Mesendoderm (in vitro differentiated cells): ENCODE measurements around the gene NCAPH2.

Experiments
- DNase-seq: peaks from one replicate; pipeline ENCODE4 v3.0.0; 2013
- H2AK5ac ChIP-seq: 2 replicates; pipeline ENCODE4 v1.6.1; 2013; ENCODE audit warnings: low read length, inconsistent platforms
- H2BK120ac ChIP-seq: 2 replicates; pipeline ENCODE4 v1.6.1; 2013; ENCODE audit warnings: low read depth, mild to moderate bottlenecking, low read length, moderate library complexity, mixed read lengths
- H2BK15ac ChIP-seq: replicated peaks from 2 replicates; pipeline ENCODE4 v1.6.1; 2013; ENCODE audit warnings: low read depth, mild to moderate bottlenecking, moderate library complexity
- H2BK5ac ChIP-seq: 2 replicates; pipeline ENCODE4 v1.6.1; 2013; ENCODE audit warnings: low read length, inconsistent platforms
- H3K18ac ChIP-seq: 2 replicates; pipeline ENCODE4 v1.6.1; 2013; ENCODE audit warnings: mild to moderate bottlenecking, low read length, mixed read lengths
- H3K23ac ChIP-seq: one replicate; pipeline ENCODE4 v1.6.1; 2013; ENCODE audit warnings: low read length
- H3K27ac ChIP-seq: 2 replicates; pipeline ENCODE4 v1.5.1; 2013; ENCODE audit warnings: low read depth, mild to moderate bottlenecking, inconsistent platforms, low read length, moderate library complexity
- H3K27me3 ChIP-seq: 2 replicates; pipeline ENCODE4 v1.6.1; 2013; ENCODE audit warnings: low read length, control low read depth, mild to moderate bottlenecking, inconsistent platforms; ENCODE audit not compliant: insufficient read depth, poor library complexity
- H3K36me3 ChIP-seq: 2 replicates; pipeline ENCODE4 v1.6.1; 2013; ENCODE audit warnings: low read length, inconsistent platforms; ENCODE audit not compliant: control insufficient read depth, insufficient read depth
- H3K4ac ChIP-seq: one replicate; pipeline ENCODE4 v1.6.1; 2013; ENCODE audit warnings: low read depth, mild to moderate bottlenecking, low read length, moderate library complexity
- H3K4me1 ChIP-seq: 2 replicates; pipeline ENCODE4 v1.6.1; 2013; ENCODE audit warnings: low read depth, low read length, inconsistent platforms; ENCODE audit not compliant: control insufficient read depth
- H3K4me2 ChIP-seq: 2 replicates; pipeline ENCODE4 v1.6.1; 2013; ENCODE audit warnings: low read length
- H3K4me3 ChIP-seq: 2 replicates; pipeline ENCODE4 v1.5.1; 2013; ENCODE audit warnings: mild to moderate bottlenecking, low read length
- H3K56ac ChIP-seq: one replicate; pipeline ENCODE4 v1.6.1; 2013; ENCODE audit warnings: low read length
- H3K79me1 ChIP-seq: 2 replicates; pipeline ENCODE4 v1.6.1; 2013; ENCODE audit warnings: low read length, inconsistent platforms
- H3K79me2 ChIP-seq: 2 replicates; pipeline ENCODE4 v1.6.1; 2013; ENCODE audit warnings: mild to moderate bottlenecking, low read length; ENCODE audit not compliant: control insufficient read depth, insufficient read depth
- H3K9ac ChIP-seq: 2 replicates; pipeline ENCODE4 v1.6.1; 2013; ENCODE audit warnings: low read length, inconsistent platforms
- H4K5ac ChIP-seq: one replicate; pipeline ENCODE4 v1.6.1; 2013; ENCODE audit warnings: low read length
- H4K8ac ChIP-seq: one replicate; pipeline ENCODE4 v1.6.1; 2013; ENCODE audit warnings: low read depth, mild to moderate bottlenecking, control low read depth, low read length, moderate library complexity
- WGBS: extraction: QIAGEN DNeasy Blood & Tissue Kit; methylation state at CpG from one replicate; pipeline ENCODE4 v1.1.7; 2013; ENCODE audit warnings: low lambda C conversion rate, missing lambda C conversion rate; ENCODE audit not compliant: insufficient coverage; ENCODE audit errors: extremely low coverage; 5-methylcytosine and 5-hydroxymethylcytosine counted together

Gene NCAPH2

DNA sequence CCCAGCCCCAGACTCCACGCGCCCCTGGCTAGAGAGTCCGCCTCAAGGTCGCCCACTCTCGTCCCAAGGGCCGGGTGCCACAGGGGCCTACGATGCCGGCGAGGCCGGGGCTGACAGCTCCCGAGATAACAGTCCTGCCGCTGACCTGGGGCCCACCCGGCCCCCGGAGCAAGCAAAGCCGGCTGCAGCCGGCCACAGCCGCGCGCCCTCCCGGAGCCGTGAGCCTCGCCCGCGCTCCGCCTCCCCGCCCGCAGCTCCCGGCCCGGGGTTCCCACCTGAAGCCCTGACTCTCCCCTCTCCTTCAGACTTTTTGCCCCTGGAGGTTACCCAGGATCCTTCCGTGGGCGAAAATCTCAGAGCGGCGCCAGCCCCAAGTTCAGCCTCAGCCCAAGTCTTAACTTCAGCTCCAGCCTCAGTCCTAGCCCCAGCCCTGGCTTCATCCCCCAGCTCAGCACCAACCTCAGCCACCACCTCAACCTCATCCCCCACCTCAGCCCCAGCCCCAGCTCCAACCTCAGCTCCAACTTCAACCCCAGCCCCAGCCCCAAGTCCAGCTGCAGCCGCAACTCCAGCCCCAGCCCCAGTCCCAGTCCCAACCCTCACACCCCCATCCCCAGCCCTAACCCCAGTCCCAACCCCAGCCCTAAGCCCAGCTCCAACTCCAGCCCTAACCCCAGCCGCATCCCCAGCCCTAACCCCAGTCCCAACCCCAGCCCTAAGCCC lies 39.4 kb downstream of the NCAPH2 start:
- no peak overlapping the region for H3K27ac ChIP-seq
- H4K5ac ChIP-seq = no peak overlapping the region
- no peak overlapping the region for H3K23ac ChIP-seq
- H3K79me2 ChIP-seq = no peaks in the 10 kb centered on the region
- no peak for DNase-seq
- H2BK15ac ChIP-seq = no peak overlapping the region
- no peaks in the 10 kb centered on the region for H3K79me1 ChIP-seq
- no peak overlapping the region for H2AK5ac ChIP-seq
- no peak overlapping the region for H3K9ac ChIP-seq
- WGBS = no CpG with 5 or more reads among the region's 35 CpGs
- H3K27me3 ChIP-seq = no peaks in the 10 kb centered on the region
- H2BK120ac ChIP-seq = no peak overlapping the region
- H2BK5ac ChIP-seq = no peak overlapping the region
- no peak overlapping the region for H3K18ac ChIP-seq
- H3K4ac ChIP-seq = no peak overlapping the region
- no peak overlapping the region for H3K4me3 ChIP-seq
- no peaks in the 10 kb centered on the region for H3K36me3 ChIP-seq
- H3K4me1 ChIP-seq = no peaks in the 10 kb centered on the region
- no peak overlapping the region for H4K8ac ChIP-seq
- no peak overlapping the region for H3K56ac ChIP-seq
- no peak overlapping the region for H3K4me2 ChIP-seq

DNA sequence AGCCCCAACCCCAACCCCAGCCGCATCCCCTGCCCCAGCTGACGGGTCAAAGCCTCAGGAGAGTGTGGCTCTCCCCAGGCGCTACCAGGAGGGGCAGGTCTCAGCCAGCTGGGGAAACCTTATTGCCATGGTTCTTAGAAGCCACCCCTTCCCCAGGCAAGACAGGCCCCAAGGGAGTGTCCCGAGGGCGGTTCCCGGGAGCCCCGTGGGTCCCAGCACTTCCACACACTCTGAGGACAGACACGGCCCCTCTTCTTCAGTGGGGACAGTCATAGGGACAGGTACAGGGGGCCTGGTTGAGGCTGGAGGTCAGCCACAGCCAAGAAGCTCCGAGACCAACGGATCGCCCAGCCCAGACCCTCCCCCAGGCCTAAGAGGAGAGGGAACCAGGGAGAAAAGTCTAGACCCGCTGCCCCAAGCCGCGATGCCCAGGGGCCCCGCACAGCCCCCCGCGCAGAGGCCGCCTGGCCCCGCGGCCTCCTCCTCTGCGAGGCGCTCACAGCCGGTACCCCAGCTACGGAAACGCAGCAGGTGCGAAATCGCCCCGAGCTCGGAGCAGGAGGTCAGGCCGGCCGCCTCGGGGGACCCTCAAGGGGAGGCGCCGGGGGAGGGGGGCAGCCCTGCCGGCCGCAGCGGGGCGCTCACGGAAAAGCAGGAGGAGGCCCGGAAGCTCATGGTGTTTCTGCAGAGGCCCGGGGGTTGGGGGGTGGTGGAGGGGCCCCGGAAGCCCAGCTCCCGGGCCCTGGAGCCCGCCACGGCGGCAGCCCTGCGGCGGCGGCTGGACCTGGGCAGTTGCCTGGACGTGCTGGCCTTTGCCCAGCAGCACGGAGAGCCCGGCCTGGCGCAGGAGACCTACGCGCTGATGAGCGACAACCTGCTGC lies 40.3 kb downstream of the NCAPH2 start:
- no peaks in the 10 kb centered on the region for H3K36me3 ChIP-seq
- H2BK120ac ChIP-seq = no peak overlapping the region
- no peak overlapping the region for H3K4me2 ChIP-seq
- H2BK15ac ChIP-seq = no peak overlapping the region
- no peaks in the 10 kb centered on the region for H3K79me2 ChIP-seq
- no CpG with 5 or more reads among the region's 56 CpGs for WGBS
- DNase-seq = no peak
- H3K27ac ChIP-seq = no peak overlapping the region
- no peak overlapping the region for H3K4me3 ChIP-seq
- no peak overlapping the region for H3K23ac ChIP-seq
- H2AK5ac ChIP-seq = no peak overlapping the region
- no peaks in the 10 kb centered on the region for H3K4me1 ChIP-seq
- no peaks in the 10 kb centered on the region for H3K27me3 ChIP-seq
- no peak overlapping the region for H3K4ac ChIP-seq
- no peak overlapping the region for H4K8ac ChIP-seq
- H4K5ac ChIP-seq = no peak overlapping the region
- no peak overlapping the region for H3K18ac ChIP-seq
- no peak overlapping the region for H3K9ac ChIP-seq
- no peak overlapping the region for H2BK5ac ChIP-seq
- H3K79me1 ChIP-seq = no peaks in the 10 kb centered on the region
- no peak overlapping the region for H3K56ac ChIP-seq

DNA sequence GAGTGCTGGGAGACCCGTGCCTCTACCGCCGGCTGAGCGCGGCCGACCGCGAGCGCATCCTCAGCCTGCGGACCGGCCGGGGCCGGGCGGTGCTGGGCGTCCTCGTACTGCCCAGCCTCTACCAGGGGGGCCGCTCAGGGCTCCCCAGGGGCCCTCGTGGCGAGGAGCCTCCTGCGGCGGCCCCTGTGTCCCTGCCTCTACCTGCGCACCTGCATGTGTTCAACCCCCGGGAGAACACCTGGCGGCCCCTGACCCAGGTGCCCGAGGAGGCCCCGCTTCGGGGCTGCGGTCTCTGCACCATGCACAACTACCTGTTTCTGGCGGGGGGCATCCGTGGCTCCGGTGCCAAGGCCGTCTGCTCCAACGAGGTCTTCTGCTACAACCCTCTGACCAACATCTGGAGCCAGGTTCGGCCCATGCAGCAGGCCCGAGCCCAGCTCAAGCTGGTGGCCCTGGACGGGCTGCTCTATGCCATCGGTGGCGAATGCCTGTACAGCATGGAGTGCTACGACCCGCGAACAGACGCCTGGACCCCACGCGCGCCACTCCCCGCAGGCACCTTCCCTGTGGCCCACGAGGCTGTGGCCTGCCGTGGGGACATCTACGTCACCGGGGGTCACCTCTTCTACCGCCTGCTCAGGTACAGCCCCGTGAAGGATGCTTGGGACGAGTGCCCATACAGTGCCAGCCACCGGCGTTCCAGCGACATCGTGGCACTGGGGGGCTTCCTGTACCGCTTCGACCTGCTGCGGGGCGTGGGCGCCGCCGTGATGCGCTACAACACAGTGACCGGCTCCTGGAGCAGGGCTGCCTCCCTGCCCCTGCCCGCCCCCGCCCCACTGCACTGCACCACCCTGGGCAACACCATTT lies 41.1 kb downstream of the NCAPH2 start:
- no peak overlapping the region for H3K27ac ChIP-seq
- no peaks in the 10 kb centered on the region for H3K79me1 ChIP-seq
- no peak overlapping the region for H4K8ac ChIP-seq
- no peak overlapping the region for H3K4me3 ChIP-seq
- no peaks in the 10 kb centered on the region for H3K79me2 ChIP-seq
- no peak overlapping the region for H2BK5ac ChIP-seq
- H3K4me2 ChIP-seq = no peak overlapping the region
- no peak overlapping the region for H2BK120ac ChIP-seq
- H2AK5ac ChIP-seq = no peak overlapping the region
- H3K4ac ChIP-seq = no peak overlapping the region
- no peak overlapping the region for H3K9ac ChIP-seq
- no peaks in the 10 kb centered on the region for H3K36me3 ChIP-seq
- no peaks in the 10 kb centered on the region for H3K4me1 ChIP-seq
- H4K5ac ChIP-seq = no peak overlapping the region
- H2BK15ac ChIP-seq = no peak overlapping the region
- no peak for DNase-seq
- no peaks in the 10 kb centered on the region for H3K27me3 ChIP-seq
- no CpG with 5 or more reads among the region's 68 CpGs for WGBS
- no peak overlapping the region for H3K23ac ChIP-seq
- no peak overlapping the region for H3K56ac ChIP-seq
- no peak overlapping the region for H3K18ac ChIP-seq

DNA sequence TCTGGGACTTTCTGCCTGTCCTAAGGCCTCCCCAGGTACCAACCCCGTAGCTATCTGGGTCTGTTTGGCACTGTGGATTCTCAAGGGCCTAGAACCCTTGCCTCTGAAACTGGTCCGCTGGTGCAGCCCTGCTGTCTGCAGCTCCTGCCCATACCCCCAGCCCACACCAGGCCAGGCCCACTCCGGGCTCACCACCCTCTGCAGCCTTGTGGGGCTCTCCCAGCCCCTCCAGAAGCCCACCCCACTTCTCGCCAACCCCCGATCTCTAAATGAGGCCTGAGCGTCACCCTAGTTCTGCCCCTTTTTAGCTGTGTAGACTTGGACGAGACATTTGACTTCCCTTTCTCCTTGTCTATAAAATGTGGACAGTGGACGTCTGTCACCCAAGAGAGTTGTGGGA lies 42.4 kb downstream of the NCAPH2 start:
- DNase-seq = no peak
- no peak overlapping the region for H3K27ac ChIP-seq
- H3K79me2 ChIP-seq = no peaks in the 10 kb centered on the region
- no peak overlapping the region for H3K9ac ChIP-seq
- H3K79me1 ChIP-seq = no peaks in the 10 kb centered on the region
- WGBS = no CpG with 5 or more reads among the region's 8 CpGs
- no peaks in the 10 kb centered on the region for H3K4me1 ChIP-seq
- no peak overlapping the region for H2BK5ac ChIP-seq
- no peak overlapping the region for H3K18ac ChIP-seq
- no peak overlapping the region for H2BK15ac ChIP-seq
- no peak overlapping the region for H3K56ac ChIP-seq
- no peak overlapping the region for H3K23ac ChIP-seq
- H2BK120ac ChIP-seq = no peak overlapping the region
- H2AK5ac ChIP-seq = no peak overlapping the region
- no peaks in the 10 kb centered on the region for H3K36me3 ChIP-seq
- no peak overlapping the region for H3K4ac ChIP-seq
- H4K8ac ChIP-seq = no peak overlapping the region
- H4K5ac ChIP-seq = no peak overlapping the region
- no peak overlapping the region for H3K4me3 ChIP-seq
- H3K27me3 ChIP-seq = no peaks in the 10 kb centered on the region
- H3K4me2 ChIP-seq = no peak overlapping the region

DNA sequence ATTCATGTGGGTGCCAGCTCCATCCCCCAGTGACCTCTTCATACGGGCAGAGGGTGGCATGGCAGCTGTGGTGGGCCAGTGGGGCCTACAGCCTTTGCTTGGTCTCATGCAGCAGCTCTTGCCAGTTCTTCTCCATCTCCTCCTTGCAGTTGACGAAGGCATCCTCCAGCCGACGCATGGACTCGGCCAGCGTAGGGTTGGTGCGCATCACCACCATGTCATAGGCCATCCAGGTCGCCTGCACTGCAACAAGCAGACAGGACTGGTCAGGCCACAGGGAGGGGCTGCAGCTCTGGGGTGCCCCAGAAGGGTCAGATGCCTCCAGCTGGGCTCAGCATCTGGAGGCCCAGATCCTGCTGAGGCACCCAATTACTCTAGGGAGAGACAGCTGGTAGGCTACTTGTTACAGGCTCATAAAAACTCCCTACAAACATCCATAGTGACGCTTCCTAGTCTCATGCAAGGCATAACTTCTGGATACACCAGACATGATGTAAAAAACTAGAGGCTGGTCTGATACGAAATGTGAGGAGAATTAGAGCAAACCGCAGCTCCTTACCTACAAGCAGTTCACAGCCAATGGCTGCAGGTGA lies 43.2 kb downstream of the NCAPH2 start:
- no peak overlapping the region for H3K23ac ChIP-seq
- no peaks in the 10 kb centered on the region for H3K4me1 ChIP-seq
- H3K18ac ChIP-seq = no peak overlapping the region
- H2AK5ac ChIP-seq = no peak overlapping the region
- H4K5ac ChIP-seq = no peak overlapping the region
- no peak overlapping the region for H3K56ac ChIP-seq
- no peak overlapping the region for H4K8ac ChIP-seq
- no peak overlapping the region for H2BK5ac ChIP-seq
- H3K9ac ChIP-seq = no peak overlapping the region
- no peak overlapping the region for H2BK120ac ChIP-seq
- H3K27me3 ChIP-seq = no peaks in the 10 kb centered on the region
- no peak overlapping the region for H3K4me3 ChIP-seq
- DNase-seq = no peak
- H3K27ac ChIP-seq = no peak overlapping the region
- no peak overlapping the region for H3K4ac ChIP-seq
- H3K4me2 ChIP-seq = no peak overlapping the region
- WGBS = no CpG with 5 or more reads among the region's 11 CpGs
- no peaks in the 10 kb centered on the region for H3K36me3 ChIP-seq
- H3K79me1 ChIP-seq = no peaks in the 10 kb centered on the region
- H2BK15ac ChIP-seq = no peak overlapping the region
- H3K79me2 ChIP-seq = no peaks in the 10 kb centered on the region
